Measurements from ENCODE around the gene CRISPLD2. TPM values are rescaled to one million over a fixed set of nuclear protein-coding genes. Genes with fewer than 3 reads are reported as not detected.
A peak's percentile ranks its signal among the peaks of the same experiment; 100 is the strongest.

Gene CRISPLD2
- total and polyA plus RNA-seq, 10 donors = 7.9 to 271 (median 75.5) TPM

DNA sequence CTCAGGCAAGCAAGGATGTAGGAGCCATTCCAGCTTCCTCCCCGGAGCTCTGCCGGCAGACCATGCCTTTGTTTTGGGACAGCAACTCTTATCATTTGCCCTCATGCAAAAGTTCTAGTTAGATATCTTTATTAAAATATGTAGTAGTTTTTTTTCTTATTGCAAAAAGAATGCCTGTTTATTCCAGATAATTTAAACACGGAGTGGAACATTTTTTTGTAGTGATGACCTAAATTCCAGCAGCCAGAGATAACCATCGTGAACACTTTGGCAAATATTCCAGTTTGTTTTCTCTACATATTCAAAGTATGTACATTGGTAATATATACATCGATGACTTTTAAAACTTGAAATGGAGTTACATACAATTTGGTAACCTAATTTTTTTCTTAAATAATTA lies 54.8 kb downstream of the CRISPLD2 start:
- intact Hi-C loops (cut with DNase I; ENCODE audit: low total_unique reads) = no loop called here
- 67 to 73% (median 69%) methylated on average over 5 of the region's 5 CpGs for WGBS, 5 donors
- TF ChIP-seq POLR2A (IDR thresholded peaks at IDR 0.05) = no peak
- TF ChIP-seq POLR2AphosphoS5 (IDR thresholded peaks at IDR 0.05) = peak in 1 of 3 donors; percentile 35
- TF ChIP-seq, protein P1, sequence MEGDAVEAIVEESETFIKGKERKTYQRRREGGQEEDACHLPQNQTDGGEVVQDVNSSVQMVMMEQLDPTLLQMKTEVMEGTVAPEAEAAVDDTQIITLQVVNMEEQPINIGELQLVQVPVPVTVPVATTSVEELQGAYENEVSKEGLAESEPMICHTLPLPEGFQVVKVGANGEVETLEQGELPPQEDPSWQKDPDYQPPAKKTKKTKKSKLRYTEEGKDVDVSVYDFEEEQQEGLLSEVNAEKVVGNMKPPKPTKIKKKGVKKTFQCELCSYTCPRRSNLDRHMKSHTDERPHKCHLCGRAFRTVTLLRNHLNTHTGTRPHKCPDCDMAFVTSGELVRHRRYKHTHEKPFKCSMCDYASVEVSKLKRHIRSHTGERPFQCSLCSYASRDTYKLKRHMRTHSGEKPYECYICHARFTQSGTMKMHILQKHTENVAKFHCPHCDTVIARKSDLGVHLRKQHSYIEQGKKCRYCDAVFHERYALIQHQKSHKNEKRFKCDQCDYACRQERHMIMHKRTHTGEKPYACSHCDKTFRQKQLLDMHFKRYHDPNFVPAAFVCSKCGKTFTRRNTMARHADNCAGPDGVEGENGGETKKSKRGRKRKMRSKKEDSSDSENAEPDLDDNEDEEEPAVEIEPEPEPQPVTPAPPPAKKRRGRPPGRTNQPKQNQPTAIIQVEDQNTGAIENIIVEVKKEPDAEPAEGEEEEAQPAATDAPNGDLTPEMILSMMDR (IDR thresholded peaks at IDR 0.05 in 8 of 11, conservative IDR thresholded peaks at IDR 0.05 in 3 of 11) = no peak

DNA sequence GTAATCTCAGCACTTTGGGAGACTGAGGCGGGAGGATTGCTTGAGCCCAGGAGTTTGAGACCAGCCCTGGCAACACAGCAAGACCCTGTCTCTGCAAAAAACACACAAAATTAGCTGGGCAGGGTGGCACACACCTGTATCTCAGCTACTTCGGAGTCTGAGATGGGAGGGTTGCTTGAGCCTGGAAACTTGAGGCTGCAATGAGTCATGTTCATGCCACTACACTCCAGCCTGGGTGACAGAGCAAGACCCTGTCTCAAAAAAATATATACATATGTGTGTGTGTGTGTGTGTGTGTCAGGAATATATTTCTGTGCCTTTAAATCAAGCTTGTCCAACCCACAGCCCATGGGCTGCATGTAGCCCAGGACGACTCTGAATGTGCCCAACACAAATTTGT lies 55.2 kb downstream of the CRISPLD2 start:
- Histone ChIP-seq H3K9me3 (no peaks in the 10 kb centered on the region), H3K36me3 (peaks cover 0 to 96% (median 4%) of the 10 kb centered on the region in 6 donors), H3K4me3 (no peak overlapping the region), H3K27me3 (replicated peaks in 1 of 7) (no peaks in the 10 kb centered on the region), H3K4me1 (peaks cover 0 to 11% (median 0%) of the 10 kb centered on the region in 6 donors), H3K27ac (peak overlapping the region in 1 of 8 donors; percentile 44)
- DNase-seq = no peak
- TF ChIP-seq POLR2A (IDR thresholded peaks at IDR 0.05) (no peak), POLR2AphosphoS5 (IDR thresholded peaks at IDR 0.05) (no peak)
- TF ChIP-seq, protein P1 (IDR thresholded peaks at IDR 0.05 in 8 of 11, conservative IDR thresholded peaks at IDR 0.05 in 3 of 11) = no peak
- WGBS, 5 donors = 73 to 94% (median 90%) methylated on average over 3 of the region's 3 CpGs
- intact Hi-C loops (cut with DNase I; ENCODE audit: low total_unique reads) = no loop called here

More for the DNA sequence above, 54.8 kb downstream of the CRISPLD2 start:
- Histone ChIP-seq H3K27me3 (replicated peaks in 1 of 7) (no peaks in the 10 kb centered on the region), H3K36me3 (peaks cover 0 to 96% (median 4%) of the 10 kb centered on the region in 6 donors), H3K4me3 (no peak overlapping the region), H3K27ac (peak overlapping the region in 1 of 8 donors; percentile 44), H3K9me3 (no peaks in the 10 kb centered on the region), H3K4me1 (peaks cover 0 to 11% (median 0%) of the 10 kb centered on the region in 6 donors)
- no peak for DNase-seq

DNA sequence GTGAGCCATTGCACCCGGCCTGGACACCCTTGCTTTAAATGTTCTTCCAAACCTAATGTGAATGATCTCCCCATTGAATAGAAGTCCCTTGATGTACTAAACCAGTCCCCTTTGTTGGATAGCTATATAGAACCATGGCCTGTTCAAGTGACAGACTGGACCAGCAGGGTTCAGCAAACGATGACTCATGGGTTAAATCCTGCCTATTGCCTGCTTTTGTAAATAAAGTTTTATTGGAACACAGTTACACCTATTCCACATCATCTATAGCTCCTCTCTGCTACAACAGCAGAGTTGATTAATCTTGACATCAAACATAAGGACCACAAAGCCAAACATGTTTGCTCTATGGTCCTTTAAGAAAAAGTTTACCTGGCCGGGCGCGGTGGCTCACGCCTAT lies 56.1 kb downstream of the CRISPLD2 start:
- intact Hi-C loops (cut with DNase I; ENCODE audit: low total_unique reads) = no loop called here
- peaks cover 0 to 11% (median 0%) of the 10 kb centered on the region in 6 donors for H3K4me1 ChIP-seq
- peaks cover 0 to 96% (median 4%) of the 10 kb centered on the region in 6 donors for H3K36me3 ChIP-seq
- no peak for DNase-seq
- 90 to 96% (median 94%) methylated on average over 6 of the region's 6 CpGs for WGBS, 5 donors
- H3K9me3 ChIP-seq = no peaks in the 10 kb centered on the region
- no peak overlapping the region for H3K4me3 ChIP-seq
- no peaks in the 10 kb centered on the region for H3K27me3 ChIP-seq (replicated peaks in 1 of 7)
- TF ChIP-seq POLR2A (IDR thresholded peaks at IDR 0.05) = no peak
- TF ChIP-seq, protein P1 (IDR thresholded peaks at IDR 0.05 in 8 of 11, conservative IDR thresholded peaks at IDR 0.05 in 3 of 11) = no peak
- TF ChIP-seq POLR2AphosphoS5 (IDR thresholded peaks at IDR 0.05) = no peak
- H3K27ac ChIP-seq = no peak overlapping the region

DNA sequence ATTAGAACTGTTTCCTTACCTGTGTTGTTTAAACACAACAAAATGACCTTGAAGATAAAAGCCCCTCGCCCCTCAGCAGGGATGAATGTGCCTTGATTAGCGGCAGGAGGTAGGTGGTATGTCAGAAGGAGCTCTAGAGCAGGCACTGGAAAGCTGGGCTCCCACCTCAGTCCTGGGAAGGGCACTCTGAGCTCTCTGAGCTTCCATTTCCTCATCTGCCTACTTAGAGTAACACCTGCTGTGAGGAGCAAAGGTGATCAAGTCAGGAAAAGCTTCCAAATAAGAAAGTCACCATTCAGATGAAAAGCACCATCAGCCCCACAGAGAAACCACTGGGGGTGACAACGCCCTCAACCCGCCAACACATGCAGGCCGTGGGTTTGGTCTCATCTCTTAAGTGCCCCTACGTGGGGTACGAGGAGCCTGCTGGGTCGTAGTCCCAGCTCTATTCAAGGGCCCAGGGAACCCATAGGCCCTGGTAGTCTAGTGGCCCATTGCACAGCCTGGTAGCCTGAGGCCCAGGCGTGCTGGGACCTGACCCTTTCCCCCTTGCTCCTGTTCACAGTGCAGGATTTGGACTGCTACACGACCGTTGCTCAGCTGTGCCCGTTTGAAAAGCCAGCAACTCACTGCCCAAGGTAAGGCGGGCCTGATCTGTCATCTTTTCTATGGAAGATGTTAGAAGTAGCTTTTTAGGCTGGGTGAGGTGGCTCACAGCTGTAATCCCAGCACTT lies 57.3 kb downstream of the CRISPLD2 start:
- WGBS, 5 donors = 72 to 94% (median 86%) methylated on average over 12 to 13 of the region's 13 CpGs
- Histone ChIP-seq H3K4me3 (no peak overlapping the region), H3K4me1 (peaks cover 0 to 11% (median 0%) of the 10 kb centered on the region in 6 donors), H3K36me3 (peaks cover 0 to 97% (median 4%) of the 10 kb centered on the region in 6 donors), H3K9me3 (no peaks in the 10 kb centered on the region), H3K27me3 (replicated peaks in 1 of 7) (no peaks in the 10 kb centered on the region), H3K27ac (no peak overlapping the region)
- DNase-seq = peak; percentile 35
- intact Hi-C loops (cut with DNase I; ENCODE audit: low total_unique reads) = no loop called here
- TF ChIP-seq, protein P1 (IDR thresholded peaks at IDR 0.05 in 8 of 11, conservative IDR thresholded peaks at IDR 0.05 in 3 of 11) = no peak
- TF ChIP-seq POLR2AphosphoS5 (IDR thresholded peaks at IDR 0.05) = peak in 2 of 3 donors; percentile 7 to 10

Measured in spleen (tissue), 11 donors.